A673 (cell line): Measurements from ENCODE around the gene CENPF. TPM values are rescaled to one million over a fixed set of nuclear protein-coding genes. Genes with fewer than 3 reads are reported as not detected.
"Not testable (repeated sequence)": the region's sequence is repeated elsewhere in the genome, so short reads cannot be mapped to it uniquely, and the experiment has no call there.

Experiments
- BruUV-seq: library from RNA; stranded (reverse); fragments of 400-500 nt; replicated peaks from 2 replicates; lab custom pipeline; 2021; lab: Mats Ljungman, UMichigan
- CTCF ChIA-PET: fragments of 300-600 bp; sonication (Branson Sonifier 250); formaldehyde crosslinking; loops from one replicate; lab custom pipeline; 2022; ENCODE audit warnings: antibody characterized with exemption; lab: Charles Lee
- POLR2A ChIA-PET: fragments of 300-600 bp; sonication (Branson Sonifier 250); formaldehyde crosslinking; loops from one replicate; lab custom pipeline; 2022; ENCODE audit warnings: antibody characterized with exemption; ENCODE audit not compliant: low non-redundant PET; lab: Charles Lee
- DNase-seq: peaks from one replicate; pipeline ENCODE4 v3.0.0-alpha.2; 2015; ENCODE audit warnings: low spot score
- H3K27ac ChIP-seq: fragments of 200-600 bp; sonication (generic); 2 replicates; pipeline ENCODE4 v1.5.1; 2016; ENCODE audit warnings: mixed run types, low read depth, mild to moderate bottlenecking, mixed read lengths, antibody characterized with exemption, low read length; ENCODE audit not compliant: poor library complexity, severe bottlenecking
- H3K27me3 ChIP-seq: fragments of 200-600 bp; sonication (generic); replicated peaks from 2 replicates; pipeline ENCODE4 v1.6.1; 2017; ENCODE audit warnings: mixed run types, low read depth, mild to moderate bottlenecking, mixed read lengths, antibody characterized with exemption, low read length; ENCODE audit not compliant: insufficient read depth, poor library complexity
- H3K36me3 ChIP-seq: fragments of 200-600 bp; sonication (generic); 2 replicates; pipeline ENCODE4 v1.6.1; 2016; ENCODE audit warnings: mixed run types, mild to moderate bottlenecking, mixed read lengths, antibody characterized with exemption, low read length; ENCODE audit not compliant: insufficient read depth, poor library complexity, severe bottlenecking
- H3K4me1 ChIP-seq: fragments of 200-600 bp; sonication (generic); 2 replicates; pipeline ENCODE4 v1.6.1; 2017; ENCODE audit warnings: mixed run types, mild to moderate bottlenecking, mixed read lengths, antibody characterized with exemption, low read length; ENCODE audit not compliant: insufficient read depth, poor library complexity, severe bottlenecking
- H3K4me3 ChIP-seq: fragments of 200-600 bp; sonication (generic); 2 replicates; pipeline ENCODE4 v1.5.1; 2016; ENCODE audit warnings: low read depth, mixed run types, mild to moderate bottlenecking, mixed read lengths, low read length; ENCODE audit not compliant: poor library complexity, severe bottlenecking
- H3K9me3 ChIP-seq: fragments of 200-600 bp; sonication (generic); 2 replicates; pipeline ENCODE4 v1.6.1; 2016; ENCODE audit warnings: mixed run types, low read depth, mild to moderate bottlenecking, mixed read lengths, antibody characterized with exemption, low read length; ENCODE audit not compliant: poor library complexity, severe bottlenecking
- CTCF ChIP-seq: fragments of 300-800, 200-600 bp; sonication (generic); conservative IDR thresholded peaks from 2 replicates; pipeline ENCODE4 v1.5.1; 2017; ENCODE audit warnings: low read depth, mild to moderate bottlenecking, antibody characterized with exemption, low read length, moderate library complexity, mixed read lengths
- EZH2 ChIP-seq: fragments of 200-600 bp; sonication (generic); IDR thresholded peaks from 2 replicates; pipeline ENCODE4 v1.6.1; 2017; ENCODE audit warnings: borderline replicate concordance, low read depth, mild to moderate bottlenecking, mixed read lengths, antibody characterized with exemption, low read length; ENCODE audit not compliant: poor library complexity, severe bottlenecking
- intact Hi-C: fragments of 100-400 bp; cut with micrococcal nuclease; formaldehyde crosslinking; loops from one replicate; pipeline ENCODE4 v1.10.0; 2022; ENCODE audit not compliant: unreplicated experiment
- total RNA-seq: library from RNA; stranded (reverse); gene quantifications from 2 replicates; pipeline ENCODE4 v1.2.3, GENCODE V29; 2021

CENPF gene
- total RNA-seq, 1 experiment from 2014 or later, result 273 TPM

GRCh38 chr1:214609692-214610091 is 6.7 kb downstream of the CENPF start:
- TF ChIP-seq EZH2 (no peak), CTCF (no peak)
- peaks cover 4% of the 10 kb centered on the region for H3K9me3 ChIP-seq
- ChIA-PET CTCF (interaction anchor here (1.1 kb wide), 1 partner anchor 277 kb away, joined by 4 read pairs; no protein-coding TSS in a partner anchor), POLR2A (no interaction called here)
- no peaks in the 10 kb centered on the region for H3K27me3 ChIP-seq
- peaks cover 41% of the 10 kb centered on the region for H3K36me3 ChIP-seq
- peaks cover 5% of the 10 kb centered on the region for H3K4me1 ChIP-seq
- no peak for DNase-seq
- no peak overlapping the region for H3K27ac ChIP-seq
- no TSS peak for BruUV-seq
- no peak overlapping the region for H3K4me3 ChIP-seq
- intact Hi-C loops, result no loop called here

GRCh38 chr1:214610136-214610535 is 7.1 kb downstream of the CENPF start:
- ChIA-PET POLR2A (interaction anchor here (0.6 kb wide), 2 partner anchors 59 to 317 kb away, joined by 3 read pairs; partner anchors contain the start of gene PTPN14), CTCF (interaction anchor here (1.1 kb wide), 1 partner anchor 278 kb away, joined by 4 read pairs; no protein-coding TSS in a partner anchor)
- DNase-seq, H3K27ac ChIP-seq, H3K9me3 ChIP-seq, BruUV-seq, H3K27me3 ChIP-seq, H3K4me1 ChIP-seq, H3K4me3 ChIP-seq, intact Hi-C loops: not testable (repeated sequence)
- H3K36me3 ChIP-seq, result peaks cover 41% of the 10 kb centered on the region

- POLR2A ChIA-PET, result no interaction called here
- Histone ChIP-seq H3K4me1 (no peaks in the 10 kb centered on the region), H3K9me3 (peaks cover 4% of the 10 kb centered on the region), H3K27ac (no peak overlapping the region), H3K4me3 (no peak overlapping the region), H3K36me3 (peaks cover 60% of the 10 kb centered on the region), H3K27me3 (no peaks in the 10 kb centered on the region)
- TF ChIP-seq CTCF (no peak), EZH2 (no peak)
- no peak for DNase-seq
- intact Hi-C loops, result no loop called here
- TSS peak; percentile 2 for BruUV-seq
- CTCF ChIA-PET, result no interaction called here
Measured at GRCh38 chr1:214615109-214615508, 12.1 kb downstream of the CENPF start.

- ChIA-PET CTCF (no interaction called here), POLR2A (no interaction called here)
- Histone ChIP-seq H3K36me3 (peaks cover 68% of the 10 kb centered on the region), H3K4me3 (no peak overlapping the region), H3K4me1 (no peaks in the 10 kb centered on the region), H3K27me3 (no peaks in the 10 kb centered on the region), H3K27ac (no peak overlapping the region), H3K9me3 (peaks cover 2% of the 10 kb centered on the region)
- no TSS peak for BruUV-seq
- intact Hi-C loops, result no loop called here
- no peak for TF ChIP-seq CTCF
- no peak for TF ChIP-seq EZH2
- no peak for DNase-seq
Measured at GRCh38 chr1:214615871-214616270, 12.9 kb downstream of the CENPF start.
